ENCODE results near the gene HDHD5. TPM values are rescaled to one million over a fixed set of nuclear protein-coding genes. Genes with fewer than 3 reads are reported as not detected.

The HDHD5 gene
- total RNA-seq, 1 donor from 2014 or later = 30.2 TPM

DNA sequence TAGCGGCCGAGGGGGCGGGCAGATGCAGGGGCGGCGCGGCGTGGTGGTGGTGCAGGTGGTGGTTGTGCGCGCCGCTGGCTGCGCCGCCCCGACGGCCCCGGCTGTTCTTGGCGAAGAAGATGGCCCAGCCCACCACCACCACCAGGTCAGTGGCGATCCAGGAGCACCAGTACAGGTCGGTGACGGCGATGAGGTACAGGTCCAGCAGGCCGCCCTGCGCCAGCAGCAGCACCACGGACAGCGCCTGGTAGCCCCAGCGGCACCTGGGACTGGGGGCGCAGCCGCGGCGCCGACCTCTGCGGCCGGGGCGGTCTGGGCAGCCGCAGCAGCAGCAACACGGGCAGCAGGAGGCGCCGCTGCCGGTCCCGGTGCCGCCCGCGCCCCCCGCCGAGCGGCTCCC, 38.8 kb downstream of the HDHD5 start:
- DNase-seq = peak; percentile 52
- Mint-ChIP-seq H3K27ac (ENCODE audit: unreplicated experiment) (no peak overlapping the region), H3K4me3 (ENCODE audit: unreplicated experiment) (peak overlapping the region; percentile 63), H3K4me1 (ENCODE audit: low read depth, unreplicated experiment) (peaks cover 22% of the 10 kb centered on the region), H3K36me3 (ENCODE audit: unreplicated experiment) (no peaks in the 10 kb centered on the region), H3K9me3 (ENCODE audit: unreplicated experiment) (peaks cover 15% of the 10 kb centered on the region), H3K27me3 (ENCODE audit: unreplicated experiment) (peaks cover 21% of the 10 kb centered on the region)
- TF ChIP-seq, protein P1, sequence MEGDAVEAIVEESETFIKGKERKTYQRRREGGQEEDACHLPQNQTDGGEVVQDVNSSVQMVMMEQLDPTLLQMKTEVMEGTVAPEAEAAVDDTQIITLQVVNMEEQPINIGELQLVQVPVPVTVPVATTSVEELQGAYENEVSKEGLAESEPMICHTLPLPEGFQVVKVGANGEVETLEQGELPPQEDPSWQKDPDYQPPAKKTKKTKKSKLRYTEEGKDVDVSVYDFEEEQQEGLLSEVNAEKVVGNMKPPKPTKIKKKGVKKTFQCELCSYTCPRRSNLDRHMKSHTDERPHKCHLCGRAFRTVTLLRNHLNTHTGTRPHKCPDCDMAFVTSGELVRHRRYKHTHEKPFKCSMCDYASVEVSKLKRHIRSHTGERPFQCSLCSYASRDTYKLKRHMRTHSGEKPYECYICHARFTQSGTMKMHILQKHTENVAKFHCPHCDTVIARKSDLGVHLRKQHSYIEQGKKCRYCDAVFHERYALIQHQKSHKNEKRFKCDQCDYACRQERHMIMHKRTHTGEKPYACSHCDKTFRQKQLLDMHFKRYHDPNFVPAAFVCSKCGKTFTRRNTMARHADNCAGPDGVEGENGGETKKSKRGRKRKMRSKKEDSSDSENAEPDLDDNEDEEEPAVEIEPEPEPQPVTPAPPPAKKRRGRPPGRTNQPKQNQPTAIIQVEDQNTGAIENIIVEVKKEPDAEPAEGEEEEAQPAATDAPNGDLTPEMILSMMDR (IDR thresholded peaks at IDR 0.05; ENCODE audit: partially characterized antibody, unreplicated experiment) = no peak

DNA sequence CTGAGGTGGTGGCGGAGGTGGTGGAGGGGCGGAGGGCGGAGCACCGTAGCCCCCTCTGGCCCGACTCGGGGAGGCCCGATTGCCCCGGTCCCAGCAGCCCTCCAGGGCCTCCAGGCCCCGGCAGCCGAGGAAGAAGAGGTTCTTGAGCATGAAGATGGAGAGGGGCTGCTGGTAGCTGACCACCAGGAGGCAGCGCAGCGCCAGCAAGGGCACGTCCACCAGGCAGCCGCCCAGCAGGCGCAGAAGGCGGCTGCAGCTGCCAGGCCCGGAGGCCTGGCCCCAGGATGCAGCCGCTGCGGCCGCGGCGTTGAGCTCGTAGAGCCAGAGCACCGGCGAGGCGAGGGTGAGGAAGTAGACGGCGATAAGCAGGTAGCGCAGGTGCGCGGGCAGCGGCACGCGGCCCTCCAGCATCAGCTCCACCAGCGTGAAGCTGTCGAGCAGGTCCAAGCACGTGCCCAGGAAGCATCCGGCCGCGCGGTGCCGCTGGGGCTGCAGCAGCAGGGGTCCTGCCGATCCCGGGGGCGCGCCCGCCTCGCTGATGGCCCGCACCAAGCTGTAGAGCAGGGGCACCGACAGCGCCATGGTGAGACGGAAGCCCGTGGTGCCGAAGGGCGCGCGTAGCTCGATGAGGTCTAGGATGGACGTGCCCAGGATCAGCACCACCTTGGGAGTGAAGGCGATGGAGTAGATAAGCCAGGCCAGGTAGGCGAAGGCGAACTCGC, 39.4 kb downstream of the HDHD5 start:
- DNase-seq = peak; percentile 81
- Mint-ChIP-seq H3K4me3 (ENCODE audit: unreplicated experiment) (peak overlapping the region; percentile 75), H3K27me3 (ENCODE audit: unreplicated experiment) (peaks cover 21% of the 10 kb centered on the region), H3K36me3 (ENCODE audit: unreplicated experiment) (no peaks in the 10 kb centered on the region), H3K9me3 (ENCODE audit: unreplicated experiment) (peaks cover 15% of the 10 kb centered on the region), H3K4me1 (ENCODE audit: low read depth, unreplicated experiment) (peaks cover 22% of the 10 kb centered on the region), H3K27ac (ENCODE audit: unreplicated experiment) (no peak overlapping the region)
- TF ChIP-seq, protein P1 (IDR thresholded peaks at IDR 0.05; ENCODE audit: partially characterized antibody, unreplicated experiment) = peak; percentile 87

DNA sequence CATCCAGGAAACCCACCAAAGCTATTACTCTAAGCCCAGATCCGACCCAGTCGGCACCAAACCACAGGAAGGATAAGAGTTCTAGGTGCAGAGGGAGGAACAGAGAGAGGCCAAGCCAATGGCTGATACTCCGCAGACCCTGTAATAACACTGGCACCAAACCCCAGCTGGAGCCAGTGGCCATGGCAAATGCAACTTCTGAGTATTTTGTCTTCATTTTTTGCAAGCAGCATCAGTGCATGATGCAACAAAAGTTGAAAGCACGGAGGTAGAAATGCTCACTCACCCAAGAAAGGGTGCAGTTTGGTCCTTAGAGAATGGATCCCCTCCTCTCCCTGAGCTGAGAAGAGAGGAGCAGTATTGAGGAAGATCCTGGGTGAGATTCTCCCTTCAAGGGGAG, 40.7 kb downstream of the HDHD5 start:
- TF ChIP-seq, protein P1 (IDR thresholded peaks at IDR 0.05; ENCODE audit: partially characterized antibody, unreplicated experiment) = no peak
- peaks cover 18% of the 10 kb centered on the region for H3K9me3 Mint-ChIP-seq (ENCODE audit: unreplicated experiment)
- no peak for DNase-seq
- H3K36me3 Mint-ChIP-seq (ENCODE audit: unreplicated experiment) = no peaks in the 10 kb centered on the region
- no peak overlapping the region for H3K27ac Mint-ChIP-seq (ENCODE audit: unreplicated experiment)
- H3K27me3 Mint-ChIP-seq (ENCODE audit: unreplicated experiment) = peaks cover 21% of the 10 kb centered on the region
- peaks cover 25% of the 10 kb centered on the region for H3K4me1 Mint-ChIP-seq (ENCODE audit: low read depth, unreplicated experiment)
- peak overlapping the region; percentile 75 for H3K4me3 Mint-ChIP-seq (ENCODE audit: unreplicated experiment)

DNA sequence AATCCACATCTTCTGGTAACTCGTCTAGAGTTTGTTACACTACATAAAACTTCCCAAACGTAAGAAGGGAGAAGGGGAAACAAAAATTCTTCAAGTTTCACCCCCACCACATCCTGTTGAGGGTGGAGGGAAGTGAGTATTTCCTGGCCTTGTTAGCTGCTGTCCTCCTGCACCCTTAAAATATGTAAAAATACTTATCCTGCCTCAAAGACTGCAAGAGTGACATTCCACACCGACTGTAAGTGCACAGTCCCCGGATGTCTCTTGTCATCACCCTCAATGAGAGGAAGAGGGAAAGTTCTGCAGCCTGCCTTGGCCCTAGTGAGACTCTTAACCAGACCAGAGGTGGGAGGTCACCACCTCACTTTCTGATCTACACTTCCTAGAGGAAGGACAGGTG, 41.2 kb downstream of the HDHD5 start:
- Mint-ChIP-seq H3K27ac (ENCODE audit: unreplicated experiment) (no peak overlapping the region), H3K9me3 (ENCODE audit: unreplicated experiment) (peaks cover 18% of the 10 kb centered on the region), H3K4me3 (ENCODE audit: unreplicated experiment) (peak overlapping the region; percentile 75), H3K27me3 (ENCODE audit: unreplicated experiment) (peaks cover 21% of the 10 kb centered on the region), H3K4me1 (ENCODE audit: low read depth, unreplicated experiment) (peaks cover 25% of the 10 kb centered on the region), H3K36me3 (ENCODE audit: unreplicated experiment) (no peaks in the 10 kb centered on the region)
- TF ChIP-seq, protein P1 (IDR thresholded peaks at IDR 0.05; ENCODE audit: partially characterized antibody, unreplicated experiment) = no peak
- no peak for DNase-seq

DNA sequence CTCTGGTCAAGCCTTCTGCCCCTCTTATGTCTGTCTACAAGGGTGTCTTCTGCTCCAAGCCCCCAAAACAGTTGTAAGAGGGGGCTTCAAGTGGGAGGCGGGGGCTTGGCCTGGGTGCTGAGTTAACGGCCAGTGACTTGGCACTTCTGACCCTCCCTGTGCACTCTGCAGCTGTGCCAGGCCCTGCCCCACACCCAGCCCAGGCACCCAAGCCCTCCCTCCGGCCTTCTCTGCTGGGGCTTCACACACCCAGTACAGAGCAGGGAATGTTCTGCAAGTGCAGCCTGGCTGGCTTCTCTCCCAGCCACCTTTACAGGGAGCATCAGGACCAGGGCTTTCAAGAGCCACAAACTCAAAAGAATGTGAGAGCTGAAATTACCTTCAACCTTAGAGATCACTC, 41.7 kb downstream of the HDHD5 start:
- TF ChIP-seq, protein P1 (IDR thresholded peaks at IDR 0.05; ENCODE audit: partially characterized antibody, unreplicated experiment) = no peak
- peaks cover 18% of the 10 kb centered on the region for H3K9me3 Mint-ChIP-seq (ENCODE audit: unreplicated experiment)
- DNase-seq = no peak
- H3K27ac Mint-ChIP-seq (ENCODE audit: unreplicated experiment) = no peak overlapping the region
- H3K4me3 Mint-ChIP-seq (ENCODE audit: unreplicated experiment) = peak overlapping the region; percentile 75
- peaks cover 25% of the 10 kb centered on the region for H3K4me1 Mint-ChIP-seq (ENCODE audit: low read depth, unreplicated experiment)
- H3K27me3 Mint-ChIP-seq (ENCODE audit: unreplicated experiment) = peaks cover 20% of the 10 kb centered on the region
- H3K36me3 Mint-ChIP-seq (ENCODE audit: unreplicated experiment) = no peaks in the 10 kb centered on the region
